ENCODE results near the gene WDR70.
"Not testable (repeated sequence)": the region's sequence is repeated elsewhere in the genome, so short reads cannot be mapped to it uniquely, and the experiment has no call there.

The WDR70 gene

DNA sequence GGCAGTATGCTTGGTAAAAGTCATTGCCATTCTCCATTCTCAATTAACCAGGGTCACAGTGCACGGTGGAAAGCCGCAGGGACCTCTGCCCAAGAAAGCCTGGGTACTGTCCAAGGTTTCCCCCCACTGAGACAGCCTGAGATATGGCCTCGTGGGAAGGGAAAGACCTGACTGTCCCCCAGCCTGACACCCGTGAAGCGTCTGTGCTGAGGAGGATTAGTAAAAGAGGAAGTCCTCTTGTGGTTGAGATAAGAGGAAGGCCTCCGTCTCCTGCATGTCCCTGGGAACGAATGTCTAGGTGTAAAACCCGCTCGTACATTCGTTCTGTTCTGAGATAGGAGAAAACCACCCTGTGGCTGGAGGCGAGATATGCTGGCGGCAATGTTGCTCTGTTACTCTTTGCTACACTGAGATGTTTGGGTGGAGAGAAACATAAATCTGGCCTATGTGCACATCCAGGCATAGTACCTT, 293.0 kb downstream of the WDR70 start:
- not testable (repeated sequence) for H3K79me2 ChIP-seq (ENCODE audit: control insufficient read depth, insufficient read depth, low read length, poor library complexity); H4K8ac ChIP-seq (ENCODE audit: low read depth, low read length); H4K91ac ChIP-seq (ENCODE audit: low read depth, low read length); H3K23ac ChIP-seq (ENCODE audit: low read length); H3K14ac ChIP-seq (ENCODE audit: low read length); H2AK5ac ChIP-seq (ENCODE audit: low read length); H3K9ac ChIP-seq (ENCODE audit: low read length); H3K9me3 ChIP-seq (ENCODE audit: insufficient read depth, low read depth, low read length); H3K4me1 ChIP-seq (ENCODE audit: control insufficient read depth in 1 of 2, insufficient read depth in 2 of 2, low read length in 2 of 2); H3K79me1 ChIP-seq (ENCODE audit: low read length); H3K18ac ChIP-seq (ENCODE audit: low read length); H3K4me3 ChIP-seq (ENCODE audit: low read depth, low read length); H4K12ac ChIP-seq (ENCODE audit: low read depth, low read length); H3K4me2 ChIP-seq (ENCODE audit: low read length); H2BK120ac ChIP-seq (ENCODE audit: insufficient read depth, low read length, poor library complexity); H3K4ac ChIP-seq (ENCODE audit: low read depth, low read length); H2BK5ac ChIP-seq (ENCODE audit: low read depth, low read length, poor library complexity); H3K36me3 ChIP-seq (ENCODE audit: control insufficient read depth in 1 of 2, insufficient read depth in 2 of 2, low read length in 2 of 2); H3K27me3 ChIP-seq (ENCODE audit: insufficient read depth, low read length); H3K27ac ChIP-seq (ENCODE audit: low read depth, low read length); H2AFZ ChIP-seq (ENCODE audit: insufficient read depth, low read length, poor library complexity)
- no CpG with 5 or more reads among the region's 12 CpGs for WGBS (ENCODE audit: extremely low coverage, insufficient coverage, insufficient read length)
- peak; percentile 60 to 77 for DNase-seq
- H2BK12ac ChIP-seq (ENCODE audit: low read length): peak overlapping the region; percentile 35

DNA sequence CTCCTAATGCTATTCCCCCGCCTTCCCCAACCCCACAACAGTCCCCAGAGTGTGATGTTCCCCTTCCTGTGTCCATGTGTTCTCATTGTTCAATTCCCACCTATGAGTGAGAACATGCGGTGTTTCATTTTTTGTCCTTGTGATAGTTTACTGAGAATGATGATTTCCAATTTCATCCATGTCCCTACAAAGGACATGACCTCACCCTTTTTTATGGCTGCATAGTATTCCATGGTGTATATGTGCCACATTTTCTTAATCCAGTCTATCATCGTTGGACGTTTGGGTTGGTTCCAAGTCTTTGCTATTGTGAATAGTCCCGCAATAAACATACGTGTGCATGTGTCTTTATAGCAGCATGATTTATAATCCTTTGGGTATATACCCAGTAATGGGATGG, 295.2 kb downstream of the WDR70 start:
- not testable (repeated sequence) for H3K27me3 ChIP-seq (ENCODE audit: insufficient read depth, low read length); H3K9ac ChIP-seq (ENCODE audit: low read length); H3K4ac ChIP-seq (ENCODE audit: low read depth, low read length); H3K23ac ChIP-seq (ENCODE audit: low read length); H2AK5ac ChIP-seq (ENCODE audit: low read length); H4K91ac ChIP-seq (ENCODE audit: low read depth, low read length); H4K8ac ChIP-seq (ENCODE audit: low read depth, low read length); H4K12ac ChIP-seq (ENCODE audit: low read depth, low read length); H3K4me1 ChIP-seq (ENCODE audit: control insufficient read depth in 1 of 2, insufficient read depth in 2 of 2, low read length in 2 of 2); H3K14ac ChIP-seq (ENCODE audit: low read length); H2AFZ ChIP-seq (ENCODE audit: insufficient read depth, low read length, poor library complexity); H3K79me1 ChIP-seq (ENCODE audit: low read length); H3K36me3 ChIP-seq (ENCODE audit: control insufficient read depth in 1 of 2, insufficient read depth in 2 of 2, low read length in 2 of 2); DNase-seq; H3K4me3 ChIP-seq (ENCODE audit: low read depth, low read length); H3K18ac ChIP-seq (ENCODE audit: low read length); H3K9me3 ChIP-seq (ENCODE audit: insufficient read depth, low read depth, low read length); H3K79me2 ChIP-seq (ENCODE audit: control insufficient read depth, insufficient read depth, low read length, poor library complexity); H2BK12ac ChIP-seq (ENCODE audit: low read length); H3K4me2 ChIP-seq (ENCODE audit: low read length); H2BK120ac ChIP-seq (ENCODE audit: insufficient read depth, low read length, poor library complexity); H3K27ac ChIP-seq (ENCODE audit: low read depth, low read length); H2BK5ac ChIP-seq (ENCODE audit: low read depth, low read length, poor library complexity)
- WGBS (ENCODE audit: extremely low coverage, insufficient coverage, insufficient read length): no CpG with 5 or more reads among the region's 6 CpGs

DNA sequence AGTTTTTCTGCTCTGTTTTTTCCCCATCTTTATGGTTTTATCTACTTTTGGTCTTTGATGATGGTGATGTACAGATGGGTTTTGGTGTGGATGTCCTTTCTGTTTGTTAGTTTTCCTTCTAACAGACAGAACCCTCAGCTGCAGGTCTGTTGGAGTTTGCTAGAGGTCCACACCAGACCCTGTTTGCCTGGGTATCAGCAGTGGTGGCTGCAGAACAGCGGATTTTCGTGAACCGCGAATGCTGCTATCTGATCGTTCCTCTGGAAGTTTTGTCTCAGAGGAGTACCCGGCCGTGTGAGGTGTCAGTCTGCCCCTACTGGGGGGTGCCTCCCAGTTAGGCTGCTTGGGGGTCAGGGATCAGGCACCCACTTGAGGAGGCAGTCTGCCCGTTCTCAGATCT, 300.2 kb downstream of the WDR70 start:
- not testable (repeated sequence) for H2AK5ac ChIP-seq (ENCODE audit: low read length); H2BK5ac ChIP-seq (ENCODE audit: low read depth, low read length, poor library complexity); H4K8ac ChIP-seq (ENCODE audit: low read depth, low read length); H3K4ac ChIP-seq (ENCODE audit: low read depth, low read length); H3K23ac ChIP-seq (ENCODE audit: low read length); H3K14ac ChIP-seq (ENCODE audit: low read length); H3K4me2 ChIP-seq (ENCODE audit: low read length); H3K4me1 ChIP-seq (ENCODE audit: control insufficient read depth in 1 of 2, insufficient read depth in 2 of 2, low read length in 2 of 2); H4K91ac ChIP-seq (ENCODE audit: low read depth, low read length); H3K79me1 ChIP-seq (ENCODE audit: low read length); H3K9me3 ChIP-seq (ENCODE audit: insufficient read depth, low read depth, low read length); H2AFZ ChIP-seq (ENCODE audit: insufficient read depth, low read length, poor library complexity); H3K36me3 ChIP-seq (ENCODE audit: control insufficient read depth in 1 of 2, insufficient read depth in 2 of 2, low read length in 2 of 2); H2BK120ac ChIP-seq (ENCODE audit: insufficient read depth, low read length, poor library complexity); H4K12ac ChIP-seq (ENCODE audit: low read depth, low read length); H3K18ac ChIP-seq (ENCODE audit: low read length); DNase-seq; H3K9ac ChIP-seq (ENCODE audit: low read length); H3K27ac ChIP-seq (ENCODE audit: low read depth, low read length); H3K4me3 ChIP-seq (ENCODE audit: low read depth, low read length); H3K79me2 ChIP-seq (ENCODE audit: control insufficient read depth, insufficient read depth, low read length, poor library complexity); H3K27me3 ChIP-seq (ENCODE audit: insufficient read depth, low read length); H2BK12ac ChIP-seq (ENCODE audit: low read length)
- WGBS (ENCODE audit: extremely low coverage, insufficient coverage, insufficient read length): no CpG with 5 or more reads among the region's 8 CpGs

DNA sequence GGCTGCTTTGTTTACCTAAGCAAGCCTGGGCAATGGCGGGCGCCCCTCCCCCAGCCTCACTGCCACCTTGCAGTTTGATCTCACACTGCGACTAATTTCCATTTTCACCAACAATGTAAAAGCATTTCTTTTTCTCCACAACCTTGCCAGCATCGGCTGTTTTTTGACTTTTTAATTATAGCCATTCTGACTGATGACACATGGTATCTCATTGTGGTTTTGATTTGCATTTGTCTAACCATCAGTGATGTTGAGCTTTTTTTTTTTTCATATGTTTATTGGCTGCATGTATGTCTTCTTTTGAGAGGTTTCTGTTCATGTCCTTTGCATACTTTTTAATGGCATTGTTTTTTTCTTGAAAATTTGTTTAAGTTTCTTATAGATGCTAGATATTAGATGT, 300.8 kb downstream of the WDR70 start:
- H3K79me2 ChIP-seq (ENCODE audit: control insufficient read depth, insufficient read depth, low read length, poor library complexity); H3K36me3 ChIP-seq (ENCODE audit: control insufficient read depth in 1 of 2, insufficient read depth in 2 of 2, low read length in 2 of 2); H3K4me1 ChIP-seq (ENCODE audit: control insufficient read depth in 1 of 2, insufficient read depth in 2 of 2, low read length in 2 of 2); H3K4me2 ChIP-seq (ENCODE audit: low read length); H2BK12ac ChIP-seq (ENCODE audit: low read length); H3K9me3 ChIP-seq (ENCODE audit: insufficient read depth, low read depth, low read length); H3K4ac ChIP-seq (ENCODE audit: low read depth, low read length); H3K14ac ChIP-seq (ENCODE audit: low read length); H2BK5ac ChIP-seq (ENCODE audit: low read depth, low read length, poor library complexity); H3K27ac ChIP-seq (ENCODE audit: low read depth, low read length); H2BK120ac ChIP-seq (ENCODE audit: insufficient read depth, low read length, poor library complexity); H4K91ac ChIP-seq (ENCODE audit: low read depth, low read length); H3K18ac ChIP-seq (ENCODE audit: low read length); H2AK5ac ChIP-seq (ENCODE audit: low read length); H4K12ac ChIP-seq (ENCODE audit: low read depth, low read length); DNase-seq; H3K9ac ChIP-seq (ENCODE audit: low read length); H3K79me1 ChIP-seq (ENCODE audit: low read length); H3K23ac ChIP-seq (ENCODE audit: low read length); H3K4me3 ChIP-seq (ENCODE audit: low read depth, low read length); H3K27me3 ChIP-seq (ENCODE audit: insufficient read depth, low read length); H2AFZ ChIP-seq (ENCODE audit: insufficient read depth, low read length, poor library complexity); H4K8ac ChIP-seq (ENCODE audit: low read depth, low read length): not testable (repeated sequence)
- no CpG with 5 or more reads among the region's 4 CpGs for WGBS (ENCODE audit: extremely low coverage, insufficient coverage, insufficient read length)
